Bronchial epithelial cell (primary cell): ENCODE measurements around the gene SLAIN2. TPM values are rescaled to one million over a fixed set of nuclear protein-coding genes. Genes with fewer than 3 reads are reported as not detected.
A peak's percentile ranks its signal among the peaks of the same experiment; 100 is the strongest.
"Not testable (repeated sequence)": the region's sequence is repeated elsewhere in the genome, so short reads cannot be mapped to it uniquely, and the experiment has no call there.

Experiments
- DNase-seq: peaks from one replicate; pipeline ENCODE4 v3.0.0-alpha.2; 2010; ENCODE audit warnings: low read depth
- FAIRE-seq: peaks from 2 replicates; lab custom pipeline; 2011; peaks lifted over from hg19 to GRCh38; lab: Jason Lieb, UNC
- H3K27me3 ChIP-seq: 2 replicates; pipeline ENCODE4 v1.5.1; 2011; ENCODE audit warnings: low read length; ENCODE audit not compliant: control insufficient read depth, insufficient read depth
- H3K36me3 ChIP-seq: 2 replicates; pipeline ENCODE4 v1.5.1; 2011; ENCODE audit warnings: low read length; ENCODE audit not compliant: control insufficient read depth, insufficient read depth
- H3K4me3 ChIP-seq: 2 replicates; pipeline ENCODE4 v1.5.1; 2011; ENCODE audit warnings: mild to moderate bottlenecking, low read depth, low read length, control low read depth
- total RNA-seq: library from RNA; depleted of rRNA; stranded (reverse); fragments of >200 nt; gene quantifications from 2 replicates; pipeline ENCODE4 v1.2.1, GENCODE V29; 2014
- TF ChIP-seq, protein P1 (sequence below): IDR thresholded peaks from 2 replicates; pipeline ENCODE4 v1.5.1; 2011; ENCODE audit warnings: mild to moderate bottlenecking, moderate library complexity, low read length, control low read depth, inconsistent platforms; ENCODE audit not compliant: insufficient read depth, severe bottlenecking

The SLAIN2 gene
- 28.7 and 30.3 TPM in 2 replicates for total RNA-seq

- DNase-seq, result peak; percentile 88
- Histone ChIP-seq H3K27me3 (no peaks in the 10 kb centered on the region), H3K36me3 (no peaks in the 10 kb centered on the region), H3K4me3 (peak within 1 kb of the TSS; percentile 79)
- TF ChIP-seq, protein P1, sequence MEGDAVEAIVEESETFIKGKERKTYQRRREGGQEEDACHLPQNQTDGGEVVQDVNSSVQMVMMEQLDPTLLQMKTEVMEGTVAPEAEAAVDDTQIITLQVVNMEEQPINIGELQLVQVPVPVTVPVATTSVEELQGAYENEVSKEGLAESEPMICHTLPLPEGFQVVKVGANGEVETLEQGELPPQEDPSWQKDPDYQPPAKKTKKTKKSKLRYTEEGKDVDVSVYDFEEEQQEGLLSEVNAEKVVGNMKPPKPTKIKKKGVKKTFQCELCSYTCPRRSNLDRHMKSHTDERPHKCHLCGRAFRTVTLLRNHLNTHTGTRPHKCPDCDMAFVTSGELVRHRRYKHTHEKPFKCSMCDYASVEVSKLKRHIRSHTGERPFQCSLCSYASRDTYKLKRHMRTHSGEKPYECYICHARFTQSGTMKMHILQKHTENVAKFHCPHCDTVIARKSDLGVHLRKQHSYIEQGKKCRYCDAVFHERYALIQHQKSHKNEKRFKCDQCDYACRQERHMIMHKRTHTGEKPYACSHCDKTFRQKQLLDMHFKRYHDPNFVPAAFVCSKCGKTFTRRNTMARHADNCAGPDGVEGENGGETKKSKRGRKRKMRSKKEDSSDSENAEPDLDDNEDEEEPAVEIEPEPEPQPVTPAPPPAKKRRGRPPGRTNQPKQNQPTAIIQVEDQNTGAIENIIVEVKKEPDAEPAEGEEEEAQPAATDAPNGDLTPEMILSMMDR, result peak; percentile 19
- no peak for FAIRE-seq
These were observed at the start of gene SLAIN2 for GRCh38 chr4:48340965-48341775. TSS of gene SLAIN2 (plus strand) at chr4:48341529. CDS start at chr4:48341740, 211 bp downstream.

DNA sequence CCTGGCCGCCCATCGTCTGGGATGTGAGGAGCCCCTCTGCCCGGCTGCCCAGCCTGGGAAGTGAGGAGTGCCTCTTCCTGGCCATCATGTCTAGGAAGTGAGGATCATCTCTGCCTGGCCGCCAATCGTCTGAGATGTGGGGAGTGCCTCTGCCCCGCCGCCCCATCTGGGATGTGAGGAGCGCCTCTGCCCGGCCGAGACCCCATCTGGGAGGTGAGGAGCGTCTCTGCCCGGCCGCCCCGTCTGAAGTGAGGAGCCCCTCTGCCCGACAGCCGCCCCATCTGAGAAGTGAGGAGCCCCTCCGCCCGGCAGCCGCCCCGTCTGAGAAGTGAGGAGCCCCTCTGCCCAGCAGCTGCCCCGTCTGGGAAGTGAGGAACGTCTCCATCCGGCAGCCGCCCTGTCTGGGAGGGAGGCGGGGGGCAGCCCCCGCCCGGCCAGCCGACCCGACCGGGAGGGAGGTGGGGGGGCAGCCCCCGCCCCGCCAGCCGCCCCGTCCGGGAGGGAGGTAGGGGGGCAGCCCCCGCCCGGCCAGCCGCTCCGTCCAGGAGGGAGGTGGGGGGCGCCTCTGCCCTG is 49.0 kb upstream of the SLAIN2 start:
- H3K27me3 ChIP-seq, DNase-seq, FAIRE-seq, H3K36me3 ChIP-seq, H3K4me3 ChIP-seq: not testable (repeated sequence)

DNA sequence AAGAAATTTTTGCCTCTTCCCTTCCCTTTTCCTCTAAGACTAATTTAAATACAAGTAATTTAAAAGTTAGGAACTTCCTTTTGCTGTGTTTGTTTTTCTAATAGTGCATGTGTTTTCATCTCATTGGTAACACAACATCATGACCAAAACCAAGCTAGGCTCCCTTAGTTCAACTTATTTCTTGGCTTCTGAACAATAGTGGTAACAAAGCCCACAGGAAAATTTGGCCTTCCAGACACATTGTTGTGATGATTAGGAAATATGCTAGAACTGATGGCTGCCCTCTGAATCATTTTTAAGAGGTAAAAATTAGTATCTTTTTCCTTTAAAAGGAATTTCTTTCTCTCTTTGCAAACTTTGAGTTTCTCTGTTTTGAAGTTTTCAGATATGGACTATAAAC is 46.2 kb upstream of the SLAIN2 start:
- TF ChIP-seq, protein P1, result no peak
- no peak for FAIRE-seq

DNA sequence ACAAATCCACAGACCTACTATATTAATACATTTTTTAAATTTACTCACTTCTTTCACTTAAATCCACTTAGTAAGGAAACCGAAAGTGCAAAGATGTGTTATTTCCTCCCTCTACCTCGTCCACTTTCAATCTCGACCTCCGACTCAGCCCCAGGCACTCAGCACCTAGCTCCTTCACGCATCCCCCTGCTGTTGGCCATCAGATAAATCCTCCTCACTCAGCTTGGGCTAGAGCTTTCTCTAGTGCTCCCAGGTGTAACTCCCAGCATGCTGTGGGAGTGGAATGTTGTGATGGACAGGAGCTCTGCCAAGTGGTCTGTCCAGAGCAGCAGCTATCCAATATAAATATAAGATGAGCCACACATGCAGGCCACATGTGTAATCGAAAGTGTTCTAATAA is 45.0 kb upstream of the SLAIN2 start:
- no peak overlapping the region for H3K4me3 ChIP-seq

More for the DNA sequence above, 46.2 kb upstream of the SLAIN2 start:
- no peak for DNase-seq
- H3K4me3 ChIP-seq, result no peak overlapping the region
- no peaks in the 10 kb centered on the region for H3K36me3 ChIP-seq
- H3K27me3 ChIP-seq, result no peaks in the 10 kb centered on the region

DNA sequence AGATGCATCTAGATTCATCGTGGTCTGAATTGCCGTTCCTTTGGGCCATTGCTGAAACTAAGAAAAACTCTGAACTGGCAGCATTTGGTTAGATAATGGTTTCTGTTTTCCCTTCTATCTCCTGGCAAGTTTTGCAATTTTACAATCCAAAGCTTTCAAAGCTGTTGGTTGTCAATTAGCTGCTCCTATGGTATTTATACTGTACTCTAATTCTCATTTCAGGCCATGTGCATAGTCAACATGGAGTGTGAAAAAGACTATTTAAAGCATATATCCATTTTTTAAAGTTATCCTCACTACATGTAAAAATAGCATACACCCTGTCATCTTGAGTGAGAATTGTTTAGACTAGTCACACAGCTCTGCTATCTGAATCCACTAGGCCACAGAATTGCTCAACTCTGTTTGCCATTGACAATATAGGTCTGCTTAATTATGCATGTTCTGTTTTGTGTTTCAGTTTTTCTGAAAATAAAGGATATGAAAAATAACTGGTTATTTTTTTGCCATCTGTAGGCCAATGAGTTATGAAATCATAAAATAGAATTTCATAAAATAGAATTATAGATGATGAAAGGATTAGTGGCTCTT is 44.0 kb upstream of the SLAIN2 start:
- DNase-seq (peak; percentile 14), FAIRE-seq (no peak)
- Histone ChIP-seq H3K4me3 (no peak overlapping the region), H3K36me3 (no peaks in the 10 kb centered on the region), H3K27me3 (no peaks in the 10 kb centered on the region)
- TF ChIP-seq, protein P1, result no peak

More for the DNA sequence above, 45.0 kb upstream of the SLAIN2 start:
- H3K36me3 ChIP-seq, result no peaks in the 10 kb centered on the region
- H3K27me3 ChIP-seq, result no peaks in the 10 kb centered on the region
- TF ChIP-seq, protein P1, result no peak
- no peak for DNase-seq
- FAIRE-seq, result no peak

GRCh38 chr4:48299560-48299959 is 41.8 kb upstream of the SLAIN2 start:
- Histone ChIP-seq H3K4me3 (no peak overlapping the region), H3K36me3 (no peaks in the 10 kb centered on the region), H3K27me3 (no peaks in the 10 kb centered on the region)
- DNase-seq, result no peak
- FAIRE-seq, result no peak
- TF ChIP-seq, protein P1, result no peak
